Bronchial epithelial cell (primary cell): Measurements from ENCODE around the gene FAM124A. TPM values are rescaled to one million over a fixed set of nuclear protein-coding genes. Genes with fewer than 3 reads are reported as not detected.

Experiments used
- DNase-seq: peaks from one replicate; pipeline ENCODE4 v3.0.0-alpha.2; 2010; ENCODE audit warnings: low read depth
- FAIRE-seq: peaks from 2 replicates; lab custom pipeline; 2011; peaks lifted over from hg19 to GRCh38; lab: Jason Lieb, UNC
- H3K27me3 ChIP-seq: 2 replicates; pipeline ENCODE4 v1.5.1; 2011; ENCODE audit warnings: low read length; ENCODE audit not compliant: control insufficient read depth, insufficient read depth
- H3K36me3 ChIP-seq: 2 replicates; pipeline ENCODE4 v1.5.1; 2011; ENCODE audit warnings: low read length; ENCODE audit not compliant: control insufficient read depth, insufficient read depth
- H3K4me3 ChIP-seq: 2 replicates; pipeline ENCODE4 v1.5.1; 2011; ENCODE audit warnings: mild to moderate bottlenecking, low read depth, low read length, control low read depth
- CTCF ChIP-seq: IDR thresholded peaks from 2 replicates; pipeline ENCODE4 v1.5.1; 2011; ENCODE audit warnings: mild to moderate bottlenecking, moderate library complexity, low read length, control low read depth, inconsistent platforms; ENCODE audit not compliant: insufficient read depth, severe bottlenecking
- total RNA-seq: library from RNA; depleted of rRNA; stranded (reverse); fragments of >200 nt; gene quantifications from 2 replicates; pipeline ENCODE4 v1.2.1, GENCODE V29; 2014

The FAM124A gene
- total RNA-seq, 1 donor from 2014 or later: not detected

DNA sequence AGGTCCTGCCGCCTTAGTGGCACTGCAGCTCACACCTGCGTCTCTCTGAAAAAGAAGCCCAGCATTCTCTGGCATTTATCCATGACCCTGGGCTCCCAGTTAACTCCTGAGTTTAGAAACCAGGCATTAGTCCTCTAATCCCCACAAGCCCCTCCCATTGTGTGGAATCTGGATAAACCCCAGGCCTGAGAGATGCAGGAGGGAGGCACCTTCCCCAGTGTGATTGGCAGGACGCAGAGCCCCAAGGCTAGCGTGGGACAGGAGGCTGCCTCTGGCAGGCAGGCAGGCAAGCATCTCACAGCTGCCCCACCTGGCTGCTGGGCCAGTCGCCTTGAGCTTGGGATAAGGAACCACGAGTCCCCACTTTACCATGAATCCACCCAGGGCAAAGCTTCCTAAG, 106.3 kb downstream of the FAM124A start:
- no peak for TF ChIP-seq CTCF
- no peaks in the 10 kb centered on the region for H3K36me3 ChIP-seq
- no peak for DNase-seq
- H3K4me3 ChIP-seq: no peak overlapping the region
- FAIRE-seq: no peak
- no peaks in the 10 kb centered on the region for H3K27me3 ChIP-seq

DNA sequence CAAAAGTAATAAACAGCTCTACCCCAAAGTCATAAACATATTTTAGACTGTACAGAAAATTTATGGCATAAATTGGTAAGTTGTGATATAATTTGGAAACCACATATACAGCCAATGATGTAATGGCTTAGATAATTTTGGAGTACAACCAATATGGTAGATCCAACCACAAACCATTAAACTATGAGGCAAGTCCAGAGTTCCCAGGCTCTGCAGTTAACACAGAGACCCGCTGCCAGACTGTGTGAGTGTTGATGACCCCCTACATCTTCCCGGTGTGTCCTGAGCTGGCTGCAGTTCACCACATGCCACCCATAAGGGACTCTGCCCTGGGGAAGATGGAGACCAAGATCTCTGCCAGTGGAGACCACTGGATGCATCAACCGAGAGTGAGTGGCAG, 107.4 kb downstream of the FAM124A start:
- no peaks in the 10 kb centered on the region for H3K36me3 ChIP-seq
- no peaks in the 10 kb centered on the region for H3K27me3 ChIP-seq
- FAIRE-seq (no peak), DNase-seq (no peak)
- TF ChIP-seq CTCF: no peak
- H3K4me3 ChIP-seq: no peak overlapping the region

GRCh38 chr13:51330791-51331190, 108.6 kb downstream of the FAM124A start:
- no peak for FAIRE-seq

DNA sequence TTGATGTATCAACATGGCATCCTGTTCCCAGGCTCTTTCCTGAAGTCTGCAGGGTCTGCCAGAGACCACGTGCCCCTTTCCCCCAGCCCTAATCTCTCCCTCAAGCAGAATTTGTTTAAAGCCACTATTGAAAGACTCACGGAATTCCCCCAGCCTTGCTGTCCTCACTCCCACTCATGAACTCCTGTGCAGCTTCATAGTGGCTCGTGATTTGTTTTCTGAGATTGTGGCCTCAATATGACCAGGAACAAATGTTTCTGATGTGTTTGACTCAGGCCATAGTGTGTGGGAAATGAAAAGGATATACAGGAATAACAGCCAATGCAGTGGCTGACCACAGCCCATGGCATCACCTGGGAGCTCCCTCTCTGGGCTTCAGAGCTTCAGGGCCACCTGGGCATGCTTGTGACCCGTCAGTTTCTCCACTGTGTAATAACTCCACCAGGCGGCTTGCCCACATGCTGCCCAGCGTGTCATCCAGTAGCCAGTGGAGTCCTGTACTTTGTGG, 109.2 kb downstream of the FAM124A start:
- no peak overlapping the region for H3K4me3 ChIP-seq
- no peak for FAIRE-seq
- no peak for DNase-seq
- no peak for TF ChIP-seq CTCF
- H3K36me3 ChIP-seq: no peaks in the 10 kb centered on the region
- no peaks in the 10 kb centered on the region for H3K27me3 ChIP-seq

More at GRCh38 chr13:51330791-51331190, 108.6 kb downstream of the FAM124A start:
- DNase-seq: no peak
- H3K27me3 ChIP-seq: no peaks in the 10 kb centered on the region
- H3K36me3 ChIP-seq: no peaks in the 10 kb centered on the region
- TF ChIP-seq CTCF: no peak
- H3K4me3 ChIP-seq: no peak overlapping the region

- Histone ChIP-seq H3K36me3 (no peaks in the 10 kb centered on the region), H3K27me3 (no peaks in the 10 kb centered on the region), H3K4me3 (no peak overlapping the region)
- no peak for TF ChIP-seq CTCF
- DNase-seq (no peak), FAIRE-seq (no peak)
These were observed 110.6 kb downstream of the FAM124A start for GRCh38 chr13:51332566-51333361.
